Aorta (tissue), 5 donors: Measurements from ENCODE around the gene TMEM80. TPM values are rescaled to one million over a fixed set of nuclear protein-coding genes. Genes with fewer than 3 reads are reported as not detected.

Experiments used
- ATAC-seq: fragments of 200-7000 bp; cut with Tn5 transposase; one replicate; pipeline ENCODE4 v1.9.1; 2022; ENCODE audit warnings: moderate library complexity; ENCODE audit not compliant: low FRiP score
- DNase-seq, 2 donors: peaks; one replicate each; pipeline ENCODE4 v3.0.0-alpha.2; 2020
- H3K27ac ChIP-seq, 2 donors: one replicate each; pipeline ENCODE4 v1.5.1; 2013; ENCODE audit warnings: low read length in 2 of 2, mild to moderate bottlenecking in 2 of 2, moderate library complexity in 2 of 2, control low read depth in 1 of 2, inconsistent platforms in 1 of 2, low read depth in 1 of 2
- H3K27me3 ChIP-seq, 2 donors: one replicate each; pipeline ENCODE4 v1.6.1; 2013; ENCODE audit warnings: control low read depth in 1 of 2, low read length in 1 of 2, mild to moderate bottlenecking in 1 of 2, moderate library complexity in 1 of 2; ENCODE audit not compliant: insufficient read depth in 2 of 2, control insufficient read depth in 1 of 2
- H3K36me3 ChIP-seq, 2 donors: one replicate each; pipeline ENCODE4 v1.6.1; 2013; ENCODE audit warnings: control low read depth in 1 of 2, low read length in 1 of 2, mild to moderate bottlenecking in 1 of 2; ENCODE audit not compliant: insufficient read depth in 2 of 2, control insufficient read depth in 1 of 2
- H3K4me1 ChIP-seq, 2 donors: one replicate each; pipeline ENCODE4 v1.6.1; 2013; ENCODE audit warnings: low read length in 2 of 2, control low read depth in 1 of 2, mild to moderate bottlenecking in 1 of 2, moderate library complexity in 1 of 2; ENCODE audit not compliant: insufficient read depth in 2 of 2, control insufficient read depth in 1 of 2
- H3K4me3 ChIP-seq, 2 donors: one replicate each; pipeline ENCODE4 v1.5.1; 2013; ENCODE audit warnings: low read length in 2 of 2, control low read depth in 1 of 2, mild to moderate bottlenecking in 1 of 2
- H3K9me3 ChIP-seq: one replicate; pipeline ENCODE4 v1.6.1; 2013; ENCODE audit warnings: mild to moderate bottlenecking, low read length; ENCODE audit not compliant: control insufficient read depth
- WGBS, 2 donors: extraction: QIAGEN DNeasy Blood & Tissue Kit; methylation state at CpG; one replicate each; pipeline ENCODE4 v1.1.7; 2013; 5-methylcytosine and 5-hydroxymethylcytosine counted together
- intact Hi-C, 2 donors: fragments of 100-400 bp; cut with DNase I; formaldehyde crosslinking; loops; one replicate each; pipeline versions ENCODE4 v1.14.2 to v1.15.0; 2022
- polyA plus RNA-seq, 2 donors: library from polyadenylated mRNA; stranded (reverse); fragments of 200-250 nt; gene quantifications; one replicate each; pipeline ENCODE4 v1.2.3, GENCODE V29; 2013
- total RNA-seq, 2 donors: library from RNA; stranded (reverse); fragmentation: NEBNext Ultra II Directional; extraction: Animal tissue kit (Norgen Biotek cat#: 25700); gene quantifications; one replicate each; pipeline ENCODE4 v1.2.1, GENCODE V29; 2021
- donor health status: healthy with polysubstance abuse.
- donor health status: Bipolar disorder and iron deficiency.
- donor health status: DM: no; HTN: no; CAD: no.
- donor health status: DM: no; HTN: no; CAD: no.
- donor health status: DM: yes; HTN: yes; CAD: no.

Gene TMEM80
- total and polyA plus RNA-seq, 4 donors: 8.4 to 31.2 (median 19.3) TPM

DNA sequence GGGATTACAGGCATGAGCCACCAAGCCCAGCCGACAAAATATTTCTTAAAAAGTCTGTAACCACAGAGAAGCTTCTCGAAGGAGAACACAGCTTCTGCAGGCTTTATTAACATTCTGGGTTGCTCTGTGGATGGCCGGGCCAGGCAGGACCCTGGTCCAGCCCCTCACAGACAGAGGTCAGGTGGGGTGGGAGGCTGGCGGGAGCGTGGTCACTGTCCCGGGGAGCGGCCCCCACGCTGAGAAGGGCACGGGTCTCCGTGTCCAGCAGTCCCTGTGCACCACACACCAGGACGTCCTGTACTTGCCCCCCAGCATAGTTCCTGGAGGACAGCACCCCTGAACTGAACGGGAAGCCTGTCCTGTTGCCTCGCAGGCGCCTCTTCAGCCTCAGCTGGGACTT, 39.2 kb upstream of the TMEM80 start:
- intact Hi-C loops: no loop called here
- no peak for ATAC-seq
- Histone ChIP-seq H3K4me1 (no peaks in the 10 kb centered on the region), H3K9me3 (no peaks in the 10 kb centered on the region), H3K4me3 (no peak overlapping the region), H3K27ac (no peak overlapping the region), H3K36me3 (peaks cover 0 to 5% of the 10 kb centered on the region in 2 donors), H3K27me3 (no peaks in the 10 kb centered on the region)
- WGBS, 2 donors: 89 to 90% methylated on average over 14 of the region's 14 CpGs
- no peak for DNase-seq

DNA sequence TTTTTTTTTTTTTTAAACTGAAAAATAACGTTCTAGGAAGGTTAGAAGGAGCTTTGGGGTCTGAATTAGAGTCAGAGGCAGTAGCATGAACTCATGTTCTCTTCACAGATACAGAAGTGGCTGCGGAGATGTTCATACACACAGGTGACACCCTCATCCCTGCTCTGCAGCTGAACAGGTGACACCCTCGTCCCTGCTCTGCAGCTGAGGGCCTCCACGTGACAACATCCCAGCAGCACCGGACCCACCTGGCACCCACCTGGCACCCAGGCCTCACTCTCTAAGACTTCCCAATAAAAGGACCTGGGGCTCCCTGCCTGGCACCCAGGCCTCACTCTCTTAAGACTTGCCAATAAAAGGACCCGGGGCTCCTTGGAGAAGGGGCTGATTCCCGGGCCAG, 38.8 kb upstream of the TMEM80 start:
- intact Hi-C loops: no loop called here
- 80 to 82% methylated on average over 7 of the region's 7 CpGs for WGBS, 2 donors
- Histone ChIP-seq H3K9me3 (no peaks in the 10 kb centered on the region), H3K4me3 (no peak overlapping the region), H3K4me1 (no peaks in the 10 kb centered on the region), H3K36me3 (peaks cover 0 to 5% of the 10 kb centered on the region in 2 donors), H3K27ac (no peak overlapping the region), H3K27me3 (no peaks in the 10 kb centered on the region)
- DNase-seq (no peak), ATAC-seq (no peak)

DNA sequence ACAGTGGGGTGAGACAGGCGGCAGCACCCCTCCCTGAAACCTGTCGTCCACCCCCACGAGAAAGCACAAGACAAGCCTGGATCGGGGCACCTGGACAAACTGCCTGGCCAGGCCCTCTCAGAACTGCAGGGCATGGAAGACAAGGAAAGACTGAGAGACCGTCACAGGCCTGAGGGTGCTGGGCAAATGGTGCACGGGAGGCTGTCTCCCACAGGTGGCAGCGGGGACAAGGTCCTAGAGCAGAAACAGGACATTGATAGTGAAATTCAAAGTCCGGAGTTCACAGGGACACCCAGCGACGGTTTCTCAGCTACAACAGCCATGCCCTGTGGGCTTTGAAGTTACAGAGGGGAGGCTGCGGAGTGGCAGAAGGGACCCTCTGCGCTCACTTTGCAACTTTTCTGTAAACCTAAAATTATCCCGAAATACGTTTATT, 37.9 kb upstream of the TMEM80 start:
- DNase-seq (no peak), ATAC-seq (no peak)
- no peaks in the 10 kb centered on the region for H3K27me3 ChIP-seq
- H3K4me3 ChIP-seq: no peak overlapping the region
- WGBS, 2 donors: 89% methylated on average over 14 of the region's 14 CpGs
- no peak overlapping the region for H3K27ac ChIP-seq
- H3K4me1 ChIP-seq: no peaks in the 10 kb centered on the region
- no peaks in the 10 kb centered on the region for H3K9me3 ChIP-seq
- intact Hi-C loops: no loop called here
- peaks cover 0 to 5% of the 10 kb centered on the region in 2 donors for H3K36me3 ChIP-seq

DNA sequence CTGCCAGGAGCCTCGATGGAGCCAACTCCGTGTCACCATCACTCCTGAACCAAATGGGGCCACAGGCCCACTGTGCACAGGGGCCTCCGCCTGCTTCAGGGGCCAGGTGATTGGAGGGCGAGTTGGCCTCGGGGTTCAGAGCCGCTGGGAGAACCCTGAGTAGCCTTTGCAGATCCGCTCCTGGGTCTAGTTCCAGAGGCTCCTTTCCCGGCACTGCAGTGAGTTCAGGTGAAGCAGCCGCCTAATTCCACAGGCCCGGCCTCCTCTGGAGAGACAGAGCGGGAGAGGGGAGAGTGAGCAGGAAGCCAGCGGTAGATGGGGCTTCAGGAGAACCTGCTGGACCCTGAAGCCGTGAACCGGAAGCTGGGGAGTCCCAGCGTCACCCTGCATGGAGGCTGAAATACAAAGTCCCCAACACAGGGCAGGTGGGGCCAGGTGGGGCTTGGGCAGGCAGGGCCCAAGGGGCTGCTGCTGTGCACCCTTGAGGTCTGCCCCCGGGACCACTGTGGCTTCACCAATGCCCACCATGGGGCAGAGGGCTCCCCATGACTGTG, 36.0 kb upstream of the TMEM80 start:
- ATAC-seq: no peak
- intact Hi-C loops: loop anchor here in 1 of 2 donors (5.0 kb wide), 1 partner anchor 103 kb away; no protein-coding TSS in a partner anchor

DNA sequence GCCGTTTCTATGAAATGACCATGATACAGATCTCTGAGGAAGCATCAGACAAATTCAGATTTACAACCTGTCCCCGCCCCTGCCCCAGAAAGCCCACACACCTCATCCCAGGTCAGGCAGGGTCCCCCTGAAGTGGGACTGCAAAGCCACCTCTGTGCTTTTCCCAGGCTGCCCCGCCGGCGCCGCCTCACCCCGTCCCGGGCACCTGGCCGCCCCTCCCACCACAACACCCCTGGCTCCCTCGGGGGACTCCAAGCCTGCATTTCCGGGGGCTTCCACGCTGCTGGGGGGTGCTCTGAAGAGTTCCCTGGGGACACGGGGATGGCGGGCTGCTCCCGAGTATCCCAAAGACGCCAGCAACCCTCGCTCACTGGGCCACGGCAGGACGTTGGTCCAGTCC, 35.3 kb upstream of the TMEM80 start:
- no peak for ATAC-seq
- intact Hi-C loops: loop anchor here in 1 of 2 donors (5.0 kb wide), 1 partner anchor 102 kb away; no protein-coding TSS in a partner anchor

More for the DNA sequence above, 36.0 kb upstream of the TMEM80 start:
- H3K27ac ChIP-seq: no peak overlapping the region
- H3K4me3 ChIP-seq: no peak overlapping the region
- peak in 1 of 2 donors; percentile 30 for DNase-seq
- WGBS, 2 donors: 91 to 92% methylated on average over 16 of the region's 16 CpGs
- no peaks in the 10 kb centered on the region for H3K9me3 ChIP-seq
- peaks cover 0 to 5% of the 10 kb centered on the region in 2 donors for H3K36me3 ChIP-seq
- no peaks in the 10 kb centered on the region for H3K4me1 ChIP-seq
- H3K27me3 ChIP-seq: no peaks in the 10 kb centered on the region

DNA sequence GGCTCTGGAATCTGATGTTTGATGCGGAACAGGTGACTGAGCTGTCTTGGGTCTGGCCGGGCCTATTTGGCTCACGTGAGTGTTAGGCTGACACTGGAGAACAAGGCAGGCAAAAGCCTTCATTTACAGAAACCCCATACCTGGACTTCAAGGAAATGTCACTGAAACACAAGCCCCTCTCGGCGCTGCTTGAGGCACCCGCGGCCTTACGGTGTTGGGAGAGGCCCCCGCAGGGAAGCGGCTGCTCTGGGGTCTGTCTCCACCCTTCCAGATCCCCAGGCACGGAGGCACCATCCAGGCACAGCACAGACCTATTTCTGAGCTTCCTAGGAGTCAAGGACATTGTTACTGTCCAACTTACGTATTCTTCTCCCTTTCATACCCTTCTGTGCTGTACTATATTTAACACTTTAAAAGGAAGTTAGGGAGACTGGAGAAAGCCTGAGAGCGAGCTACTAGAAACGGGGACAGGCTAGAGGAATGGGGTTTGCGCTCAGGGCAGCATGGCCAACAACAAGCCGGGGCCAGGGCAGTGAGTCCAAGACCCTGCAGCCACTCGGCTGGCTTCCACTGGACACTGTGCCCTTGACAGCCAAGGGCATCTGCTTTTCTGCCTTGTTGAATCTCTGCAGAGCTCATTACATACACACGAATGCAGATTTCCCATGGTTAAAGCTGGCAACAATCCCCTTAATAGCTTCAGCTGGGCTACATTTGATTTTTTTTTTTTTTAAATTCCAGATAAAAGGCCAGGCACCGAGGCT, 34.8 kb upstream of the TMEM80 start:
- WGBS, 2 donors: 91% methylated on average over 19 of the region's 19 CpGs
- Histone ChIP-seq H3K27me3 (no peaks in the 10 kb centered on the region), H3K9me3 (no peaks in the 10 kb centered on the region), H3K4me3 (no peak overlapping the region), H3K27ac (no peak overlapping the region), H3K36me3 (peaks cover 0 to 5% of the 10 kb centered on the region in 2 donors), H3K4me1 (no peaks in the 10 kb centered on the region)
- DNase-seq (peak in 1 of 2 donors; percentile 27), ATAC-seq (no peak)
- intact Hi-C loops: loop anchor here in 1 of 2 donors (5.0 kb wide), 1 partner anchor 101 kb away; no protein-coding TSS in a partner anchor

More for the DNA sequence above, 35.3 kb upstream of the TMEM80 start:
- H3K4me3 ChIP-seq: no peak overlapping the region
- no peaks in the 10 kb centered on the region for H3K27me3 ChIP-seq
- DNase-seq: peak in 1 of 2 donors; percentile 32
- H3K36me3 ChIP-seq: peaks cover 0 to 5% of the 10 kb centered on the region in 2 donors
- H3K27ac ChIP-seq: no peak overlapping the region
- 88 to 89% methylated on average over 19 of the region's 19 CpGs for WGBS, 2 donors
- no peaks in the 10 kb centered on the region for H3K4me1 ChIP-seq
- H3K9me3 ChIP-seq: no peaks in the 10 kb centered on the region

DNA sequence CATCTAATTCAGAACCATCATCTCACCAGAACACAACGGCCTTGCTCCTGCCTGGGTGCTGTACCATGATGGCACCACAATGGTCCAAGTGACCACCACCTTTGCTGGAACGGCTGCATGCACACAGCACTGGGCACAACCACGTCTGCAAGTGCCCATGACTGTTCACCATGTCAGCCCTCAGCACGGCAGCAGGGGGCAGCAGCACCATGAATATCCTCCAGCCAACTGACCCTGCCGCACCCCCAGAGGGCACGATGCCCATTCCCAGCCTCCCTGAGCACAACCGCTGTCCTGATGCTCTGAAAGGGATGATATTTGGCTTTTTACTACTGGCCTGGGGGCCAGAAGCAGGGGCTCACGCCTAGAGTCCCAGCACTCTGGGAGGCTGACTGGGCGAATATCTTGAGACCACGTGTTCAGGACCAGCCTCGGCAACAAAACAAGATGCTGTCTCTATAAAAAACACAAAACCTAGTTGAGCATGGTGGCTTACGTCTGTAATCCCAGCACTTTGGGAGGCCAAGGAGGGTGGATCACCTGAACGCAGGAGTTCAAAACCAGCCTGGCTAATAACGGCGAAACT, 32.8 kb upstream of the TMEM80 start:
- H3K27me3 ChIP-seq: no peaks in the 10 kb centered on the region
- DNase-seq (peak; percentile 71 to 88), ATAC-seq (peak; percentile 77)
- intact Hi-C loops: loop anchor here in 1 of 2 donors (2.0 to 5.0 kb wide), 2 partner anchors 66 to 100 kb away; no protein-coding TSS in a partner anchor
- H3K27ac ChIP-seq: no peak overlapping the region
- 56 to 60% methylated on average over 15 of the region's 15 CpGs for WGBS, 2 donors
- H3K4me1 ChIP-seq: no peaks in the 10 kb centered on the region
- no peaks in the 10 kb centered on the region for H3K9me3 ChIP-seq
- no peak overlapping the region for H3K4me3 ChIP-seq
- peaks cover 0 to 5% of the 10 kb centered on the region in 2 donors for H3K36me3 ChIP-seq

DNA sequence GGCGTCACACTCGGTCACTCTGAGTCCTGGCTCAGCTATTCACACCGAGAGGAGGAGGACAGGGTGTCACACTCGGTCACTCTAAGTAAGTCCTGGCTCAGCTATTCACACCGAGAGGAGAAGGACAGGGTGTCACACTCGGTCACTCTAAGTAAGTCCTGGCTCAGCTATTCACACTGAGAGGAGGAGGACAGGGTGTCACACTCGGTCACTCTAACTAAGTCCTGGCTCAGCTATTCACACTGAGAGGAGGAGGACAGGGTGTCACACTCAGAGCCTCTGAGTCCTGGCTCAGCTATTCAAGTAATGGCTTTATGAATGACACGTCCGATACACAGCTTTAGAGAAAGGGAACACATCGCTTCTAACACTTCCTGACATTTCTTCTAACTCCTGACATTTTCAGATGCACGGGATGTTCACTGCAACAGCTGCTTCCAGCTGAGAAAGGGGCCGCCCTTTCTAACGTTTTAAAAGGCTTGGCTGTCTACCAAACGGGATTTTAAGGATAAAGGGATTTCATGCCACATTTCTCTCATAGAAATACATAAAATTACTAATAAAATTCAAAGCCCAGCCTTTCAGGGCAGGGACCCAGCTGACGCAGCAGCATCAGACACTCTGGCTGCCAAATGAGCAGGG, 30.4 kb upstream of the TMEM80 start:
- Histone ChIP-seq H3K27me3 (no peaks in the 10 kb centered on the region), H3K36me3 (no peaks in the 10 kb centered on the region), H3K4me3 (no peak overlapping the region), H3K4me1 (no peaks in the 10 kb centered on the region), H3K27ac (no peak overlapping the region), H3K9me3 (no peaks in the 10 kb centered on the region)
- DNase-seq (no peak), ATAC-seq (no peak)
- intact Hi-C loops: loop anchor here in 1 of 2 donors (5.0 kb wide), 1 partner anchor 62 kb away; no protein-coding TSS in a partner anchor
- WGBS, 2 donors: 89 to 91% methylated on average over 14 to 15 of the region's 15 CpGs
